Astrocyte (in vitro differentiated cells and primary cell): ENCODE measurements around the gene CATSPERB. TPM values are rescaled to one million over a fixed set of nuclear protein-coding genes. Genes with fewer than 3 reads are reported as not detected.
"Not testable (repeated sequence)": the region's sequence is repeated elsewhere in the genome, so short reads cannot be mapped to it uniquely, and the experiment has no call there.

Experiments
- DNase-seq: peaks from one replicate; pipeline ENCODE4 v3.0.0-alpha.2; 2010; ENCODE audit warnings: low read depth
- FAIRE-seq: peaks from 2 replicates; lab custom pipeline; 2011; peaks lifted over from hg19 to GRCh38; lab: Jason Lieb, UNC
- H2AFZ ChIP-seq: 2 replicates; pipeline ENCODE4 v1.6.0; 2012; ENCODE audit warnings: low read depth, low read length, inconsistent platforms
- H3K27ac ChIP-seq: 2 replicates; pipeline ENCODE4 v1.5.1; 2011; ENCODE audit warnings: low read depth, low read length, inconsistent platforms
- H3K27me3 ChIP-seq: 2 replicates; pipeline ENCODE4 v1.6.0; 2011; ENCODE audit warnings: low read length, inconsistent platforms; ENCODE audit not compliant: insufficient read depth
- H3K36me3 ChIP-seq: 2 replicates; pipeline ENCODE4 v1.5.1; 2011; ENCODE audit warnings: low read length, inconsistent platforms; ENCODE audit not compliant: insufficient read depth
- H3K4me1 ChIP-seq: 2 replicates; pipeline ENCODE4 v1.5.1; 2011; ENCODE audit warnings: low read length, inconsistent platforms; ENCODE audit not compliant: insufficient read depth
- H3K4me2 ChIP-seq: 2 replicates; pipeline ENCODE4 v1.6.0; 2012; ENCODE audit warnings: low read length, inconsistent platforms
- H3K4me3 ChIP-seq: 2 replicates; pipeline ENCODE4 v1.5.1; 2011; ENCODE audit warnings: low read depth, mild to moderate bottlenecking, low read length, inconsistent platforms; ENCODE audit not compliant: insufficient read depth
- H3K79me2 ChIP-seq: 2 replicates; pipeline ENCODE4 v1.6.0; 2012; ENCODE audit warnings: mild to moderate bottlenecking, low read length, inconsistent platforms; ENCODE audit not compliant: insufficient read depth
- H3K9ac ChIP-seq: 2 replicates; pipeline ENCODE4 v1.6.0; 2012; ENCODE audit warnings: mild to moderate bottlenecking, low read length, inconsistent platforms
- H3K9me3 ChIP-seq: 2 replicates; pipeline ENCODE4 v1.5.1; 2012; ENCODE audit warnings: low read depth, mild to moderate bottlenecking, low read length, inconsistent platforms; ENCODE audit not compliant: insufficient read depth
- H4K20me1 ChIP-seq: 2 replicates; pipeline ENCODE4 v1.6.0; 2012; ENCODE audit warnings: low read length, inconsistent platforms; ENCODE audit not compliant: insufficient read depth
- H3K27ac Mint-ChIP-seq: one replicate; pipeline ENCODE4 v1.8.0; 2021; ENCODE audit warnings: mild to moderate bottlenecking, mixed read lengths; ENCODE audit not compliant: unreplicated experiment
- H3K27me3 Mint-ChIP-seq: one replicate; pipeline ENCODE4 v1.8.0; 2021; ENCODE audit warnings: low read depth, mixed read lengths; ENCODE audit not compliant: unreplicated experiment
- H3K36me3 Mint-ChIP-seq: one replicate; pipeline ENCODE4 v1.8.0; 2021; ENCODE audit warnings: low read depth, mixed read lengths; ENCODE audit not compliant: unreplicated experiment
- H3K4me1 Mint-ChIP-seq: one replicate; pipeline ENCODE4 v1.8.0; 2021; ENCODE audit warnings: low read depth, mixed read lengths; ENCODE audit not compliant: unreplicated experiment
- H3K4me3 Mint-ChIP-seq: one replicate; pipeline ENCODE4 v1.8.0; 2021; ENCODE audit warnings: mild to moderate bottlenecking, moderate library complexity, mixed read lengths; ENCODE audit not compliant: unreplicated experiment
- H3K9me3 Mint-ChIP-seq: one replicate; pipeline ENCODE4 v1.8.0; 2021; ENCODE audit warnings: mild to moderate bottlenecking, mixed read lengths; ENCODE audit not compliant: unreplicated experiment
- CTCF ChIP-seq: IDR thresholded peaks from 2 replicates; pipeline ENCODE4 v1.5.1; 2011; ENCODE audit warnings: low read depth, mild to moderate bottlenecking, inconsistent platforms, low read length, moderate library complexity; ENCODE audit not compliant: insufficient read depth
- EZH2 ChIP-seq: IDR thresholded peaks from 2 replicates; pipeline ENCODE4 v1.6.1; 2012; ENCODE audit warnings: mild to moderate bottlenecking, low read length, inconsistent platforms; ENCODE audit not compliant: insufficient read depth
- total RNA-seq: library from RNA; stranded (reverse); gene quantifications from 2 replicates; pipeline ENCODE4 v1.2.1, GENCODE V29; 2021

CATSPERB gene
- total RNA-seq, 1 donor from 2014 or later, result 0.11 TPM

- H3K4me2 ChIP-seq, result no peak overlapping the region
- H3K4me3 ChIP-seq, result no peak overlapping the region
- Mint-ChIP-seq H3K27ac (no peak overlapping the region), H3K4me1 (no peaks in the 10 kb centered on the region), H3K9me3 (no peaks in the 10 kb centered on the region), H3K36me3 (no peaks in the 10 kb centered on the region), H3K27me3 (no peaks in the 10 kb centered on the region), H3K4me3 (no peak overlapping the region)
- no peaks in the 10 kb centered on the region for H3K9me3 ChIP-seq
- H3K9ac ChIP-seq, result no peak overlapping the region
- no peaks in the 10 kb centered on the region for H3K36me3 ChIP-seq
- no peaks in the 10 kb centered on the region for H3K4me1 ChIP-seq
- H3K27me3 ChIP-seq, result no peaks in the 10 kb centered on the region
- no peak for TF ChIP-seq CTCF
- TF ChIP-seq EZH2, result no peak
- FAIRE-seq, result no peak
- H2AFZ ChIP-seq, result no peak overlapping the region
- H4K20me1 ChIP-seq, result no peaks in the 10 kb centered on the region
- no peak for DNase-seq
- no peaks in the 10 kb centered on the region for H3K79me2 ChIP-seq
- H3K27ac ChIP-seq, result no peak overlapping the region
Observed at GRCh38 chr14:91674911-91675310, 57.0 kb downstream of the CATSPERB start.

GRCh38 chr14:91669867-91670266 lies 62.0 kb downstream of the CATSPERB start:
- H3K79me2 ChIP-seq, result no peaks in the 10 kb centered on the region
- Mint-ChIP-seq H3K36me3 (no peaks in the 10 kb centered on the region), H3K4me3 (no peak overlapping the region), H3K27me3 (no peaks in the 10 kb centered on the region), H3K9me3 (no peaks in the 10 kb centered on the region), H3K27ac (no peak overlapping the region), H3K4me1 (no peaks in the 10 kb centered on the region)
- no peak overlapping the region for H3K27ac ChIP-seq
- no peak overlapping the region for H3K4me2 ChIP-seq
- H3K4me3 ChIP-seq, result no peak overlapping the region
- H3K9ac ChIP-seq, result no peak overlapping the region
- no peaks in the 10 kb centered on the region for H3K9me3 ChIP-seq
- no peaks in the 10 kb centered on the region for H3K27me3 ChIP-seq
- TF ChIP-seq CTCF (no peak), EZH2 (no peak)
- no peaks in the 10 kb centered on the region for H3K4me1 ChIP-seq
- no peaks in the 10 kb centered on the region for H4K20me1 ChIP-seq
- no peaks in the 10 kb centered on the region for H3K36me3 ChIP-seq
- FAIRE-seq, result no peak
- no peak for DNase-seq
- no peak overlapping the region for H2AFZ ChIP-seq

- H3K36me3 Mint-ChIP-seq, H3K27ac ChIP-seq, H3K27ac Mint-ChIP-seq, H3K4me3 Mint-ChIP-seq, H3K4me2 ChIP-seq, H4K20me1 ChIP-seq, FAIRE-seq, DNase-seq, H3K4me3 ChIP-seq, H3K9ac ChIP-seq, H3K9me3 Mint-ChIP-seq, H3K4me1 ChIP-seq, H3K9me3 ChIP-seq, H2AFZ ChIP-seq, H3K27me3 Mint-ChIP-seq, H3K4me1 Mint-ChIP-seq, H3K79me2 ChIP-seq, H3K36me3 ChIP-seq, H3K27me3 ChIP-seq: not testable (repeated sequence)
Observed at GRCh38 chr14:91667101-91667500, 64.8 kb downstream of the CATSPERB start.
